Hepatic stellate cell (primary cell): Measurements from ENCODE around the gene VIPR2.

Experiments used
- DNase-seq: peaks from one replicate; pipeline ENCODE4 v3.0.0; 2011; ENCODE audit warnings: low spot score

The VIPR2 gene

GRCh38 chr7:159066816-159067575 is 77.7 kb downstream of the VIPR2 start:
- no peak for DNase-seq

GRCh38 chr7:159065852-159066480 is 78.7 kb downstream of the VIPR2 start:
- no peak for DNase-seq

GRCh38 chr7:159064816-159065510 is 79.7 kb downstream of the VIPR2 start:
- DNase-seq: no peak

GRCh38 chr7:159064121-159064815 is 80.4 kb downstream of the VIPR2 start:
- no peak for DNase-seq

- DNase-seq: no peak
Observed at GRCh38 chr7:159063046-159063840, 81.4 kb downstream of the VIPR2 start.

- no peak for DNase-seq
Observed at GRCh38 chr7:159062569-159062968, 82.1 kb downstream of the VIPR2 start.

- no peak for DNase-seq
Observed at GRCh38 chr7:159061674-159062212, 82.9 kb downstream of the VIPR2 start.

GRCh38 chr7:159061209-159061608 is 83.5 kb downstream of the VIPR2 start:
- no peak for DNase-seq

- no peak for DNase-seq
Observed at GRCh38 chr7:159060440-159060839, 84.2 kb downstream of the VIPR2 start.

- no peak for DNase-seq
Observed at GRCh38 chr7:159059629-159060028, 85.0 kb downstream of the VIPR2 start.

GRCh38 chr7:159057647-159058046 is 87.0 kb downstream of the VIPR2 start:
- DNase-seq: no peak

GRCh38 chr7:159056737-159057136 is 87.9 kb downstream of the VIPR2 start:
- no peak for DNase-seq

GRCh38 chr7:159051916-159052315 is 92.8 kb downstream of the VIPR2 start:
- no peak for DNase-seq

GRCh38 chr7:159050704-159051103 is 94.0 kb downstream of the VIPR2 start:
- no peak for DNase-seq

GRCh38 chr7:159049266-159050025 is 95.2 kb downstream of the VIPR2 start:
- no peak for DNase-seq

- no peak for DNase-seq
Observed at GRCh38 chr7:159048656-159049055, 96.0 kb downstream of the VIPR2 start.

- DNase-seq: no peak
Observed at GRCh38 chr7:159047536-159047935, 97.1 kb downstream of the VIPR2 start.

- DNase-seq: no peak
Observed at GRCh38 chr7:159046300-159046699, 98.4 kb downstream of the VIPR2 start.

GRCh38 chr7:159045839-159046238 is 98.8 kb downstream of the VIPR2 start:
- no peak for DNase-seq

- no peak for DNase-seq
Observed at GRCh38 chr7:159042581-159043101, 102.0 kb downstream of the VIPR2 start.
